Measurements from ENCODE around the gene RNF181. TPM values are rescaled to one million over a fixed set of nuclear protein-coding genes. Genes with fewer than 3 reads are reported as not detected.

Gene RNF181
- total and polyA plus RNA-seq, 2 donors (not counting 3 experiments of a cell fraction or from before 2014, with no cell fraction given) = 142 to 629 TPM

DNA sequence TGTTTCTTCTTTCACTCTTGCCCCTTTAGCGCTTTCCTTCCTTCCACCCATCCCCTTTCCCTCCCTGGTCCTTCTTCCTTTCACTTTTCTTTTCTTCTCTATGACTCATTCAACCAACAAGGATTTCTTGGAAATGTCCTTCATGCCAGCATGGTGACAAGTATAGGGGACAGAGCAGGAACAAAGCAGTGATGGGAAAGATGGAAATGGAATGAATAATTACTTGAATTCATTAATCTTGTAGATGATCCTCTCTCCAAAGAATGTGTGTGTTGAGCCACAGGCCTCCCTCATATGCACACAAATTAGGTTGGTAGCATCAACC is 9.8 kb upstream of the RNF181 start:
- FAIRE-seq = no peak
- no TSS peak for BruUV-seq (replicated peaks)
- H3K27ac ChIP-seq (ENCODE audit: insufficient read depth, low read depth, low read length) = peak overlapping the region; percentile 66
- no peaks in the 10 kb centered on the region for H3K36me3 ChIP-seq (ENCODE audit: control insufficient read depth in 2 of 2, extremely low read depth in 1 of 2, insufficient read depth in 2 of 2, low read length in 2 of 2)
- CTCF ChIA-PET = interaction anchor here (0.9 kb wide), 2 partner anchors 9 kb away, joined by 4 to 5 read pairs; partner anchors contain the start of genes RNF181 and VAMP8
- H3K9me1 ChIP-seq (replicated peaks; ENCODE audit: control insufficient read depth, extremely low read depth, insufficient read depth, low read length) = no peaks in the 10 kb centered on the region
- dilution Hi-C loops (cut with MboI; ENCODE audit: extremely low pct_ligation_motif_present, low sequenced_read_pairs) = no loop called here
- H3K79me2 ChIP-seq (ENCODE audit: control insufficient read depth, insufficient read depth, low read length) = peaks cover 20% of the 10 kb centered on the region
- POLR2A ChIA-PET = interaction anchor here (0.6 to 1.3 kb wide), 6 partner anchors 9 to 77 kb away, joined by 3 to 8 read pairs (median 6); partner anchors contain the start of genes C2orf68, MAT2A, RNF181 and USP39
- TF ChIP-seq JUN (IDR thresholded peaks at IDR 0.05; ENCODE audit: borderline replicate concordance, insufficient read depth, insufficient read length, low read depth) (peak; percentile 52), POLR2AphosphoS5 (IDR thresholded peaks at IDR 0.05; ENCODE audit: insufficient read depth, low read depth, low read length) (peak; percentile 1), FOS (IDR thresholded peaks at IDR 0.05; ENCODE audit: borderline replicate concordance, insufficient read depth, low read length) (peak; percentile 55), GATA2 (IDR thresholded peaks at IDR 0.05; ENCODE audit: insufficient read depth, insufficient read length, low read depth, low read length) (no peak)
- H3K4me2 ChIP-seq (ENCODE audit: insufficient read depth, low read length) = peak overlapping the region; percentile 40
- H4K20me1 ChIP-seq (replicated peaks; ENCODE audit: control insufficient read depth, extremely low read depth, insufficient read depth, low read length) = no peaks in the 10 kb centered on the region
- no peaks in the 10 kb centered on the region for H3K27me3 ChIP-seq (ENCODE audit: control insufficient read depth in 2 of 2, insufficient read depth in 2 of 2, low read length in 2 of 2)
- H3K9me3 ChIP-seq (replicated peaks; ENCODE audit: control insufficient read depth, insufficient read depth, low read length) = no peaks in the 10 kb centered on the region
- H3K9ac ChIP-seq (replicated peaks; ENCODE audit: extremely low read depth, insufficient read depth, low read length) = peak overlapping the region; percentile 78
- H3K4me1 ChIP-seq (ENCODE audit: control insufficient read depth, extremely low read depth, insufficient read depth, low read length) = peaks cover 63% of the 10 kb centered on the region
- H3K4me3 ChIP-seq (replicated peaks in 1 of 3; ENCODE audit: insufficient read depth in 1 of 3, low read depth in 1 of 3, low read length in 3 of 3) = peak overlapping the region in 2 of 3 experiments; percentile 1 to 58
- no peak overlapping the region for H2AFZ ChIP-seq (ENCODE audit: low read depth, low read length)
- peak; percentile 51 for DNase-seq (ENCODE audit: low read depth, low spot score)
- intact Hi-C loops (cut with micrococcal nuclease) = loop anchor here (1.0 to 2.0 kb wide), 4 partner anchors 10 to 31 kb away; partner anchors contain the start of genes GGCX, RNF181, TMEM150A and USP39

DNA sequence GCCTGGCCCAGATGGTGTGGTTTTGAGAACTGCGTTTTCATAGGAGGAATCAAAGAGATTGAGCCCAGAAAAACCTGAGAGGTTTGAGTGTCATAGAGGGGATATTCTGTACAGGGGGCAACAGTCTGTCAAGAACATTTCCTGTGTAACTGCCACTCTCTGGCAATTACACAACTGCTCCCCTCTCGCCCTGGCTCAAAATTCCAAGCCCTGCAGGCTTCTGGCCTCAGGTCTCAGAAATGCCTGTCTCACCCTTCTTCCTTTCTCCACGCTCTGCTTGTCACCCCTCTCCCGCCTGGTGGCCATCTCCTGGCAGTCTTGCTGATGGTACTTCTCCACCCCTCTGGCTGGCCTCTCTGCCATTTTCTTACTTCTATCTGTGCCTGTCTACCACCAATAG is 7.3 kb upstream of the RNF181 start:
- peaks cover 68% of the 10 kb centered on the region for H3K4me1 ChIP-seq (ENCODE audit: control insufficient read depth, extremely low read depth, insufficient read depth, low read length)
- H3K4me2 ChIP-seq (ENCODE audit: insufficient read depth, low read length) = peak overlapping the region; percentile 45
- CTCF ChIA-PET = interaction anchor here (0.6 to 1.2 kb wide), 2 partner anchors 8 to 13 kb away, joined by 3 read pairs; no protein-coding TSS in a partner anchor
- H3K36me3 ChIP-seq (ENCODE audit: control insufficient read depth in 2 of 2, extremely low read depth in 1 of 2, insufficient read depth in 2 of 2, low read length in 2 of 2) = peaks cover 0 to 9% of the 10 kb centered on the region in 2 experiments
- H3K4me3 ChIP-seq (replicated peaks in 1 of 3; ENCODE audit: insufficient read depth in 1 of 3, low read depth in 1 of 3, low read length in 3 of 3) = no peak overlapping the region
- no peak overlapping the region for H2AFZ ChIP-seq (ENCODE audit: low read depth, low read length)
- dilution Hi-C loops (cut with MboI; ENCODE audit: extremely low pct_ligation_motif_present, low sequenced_read_pairs) (no loop called here), intact Hi-C loops (cut with micrococcal nuclease) (no loop called here)
- FAIRE-seq = no peak
- no peak overlapping the region for H3K9ac ChIP-seq (replicated peaks; ENCODE audit: extremely low read depth, insufficient read depth, low read length)
- no peak for DNase-seq (ENCODE audit: low read depth, low spot score)
- H3K9me1 ChIP-seq (replicated peaks; ENCODE audit: control insufficient read depth, extremely low read depth, insufficient read depth, low read length) = no peaks in the 10 kb centered on the region
- H3K27me3 ChIP-seq (ENCODE audit: control insufficient read depth in 2 of 2, insufficient read depth in 2 of 2, low read length in 2 of 2) = no peaks in the 10 kb centered on the region
- POLR2A ChIA-PET = interaction anchor here (1.1 to 1.4 kb wide), 3 partner anchors 12 to 28 kb away, joined by 3 to 4 read pairs (median 3); partner anchors contain the start of gene USP39
- TF ChIP-seq POLR2AphosphoS5 (IDR thresholded peaks at IDR 0.05; ENCODE audit: insufficient read depth, low read depth, low read length) = no peak
- TF ChIP-seq MYC (IDR thresholded peaks at IDR 0.05; ENCODE audit: low read depth, low read length) = no peak
- no peak for TF ChIP-seq EZH2 (IDR thresholded peaks at IDR 0.05; ENCODE audit: borderline replicate concordance, low read depth, low read length, severe bottlenecking)
- TF ChIP-seq GATA2 (IDR thresholded peaks at IDR 0.05; ENCODE audit: insufficient read depth, insufficient read length, low read depth, low read length) = no peak
- TF ChIP-seq, protein P1, sequence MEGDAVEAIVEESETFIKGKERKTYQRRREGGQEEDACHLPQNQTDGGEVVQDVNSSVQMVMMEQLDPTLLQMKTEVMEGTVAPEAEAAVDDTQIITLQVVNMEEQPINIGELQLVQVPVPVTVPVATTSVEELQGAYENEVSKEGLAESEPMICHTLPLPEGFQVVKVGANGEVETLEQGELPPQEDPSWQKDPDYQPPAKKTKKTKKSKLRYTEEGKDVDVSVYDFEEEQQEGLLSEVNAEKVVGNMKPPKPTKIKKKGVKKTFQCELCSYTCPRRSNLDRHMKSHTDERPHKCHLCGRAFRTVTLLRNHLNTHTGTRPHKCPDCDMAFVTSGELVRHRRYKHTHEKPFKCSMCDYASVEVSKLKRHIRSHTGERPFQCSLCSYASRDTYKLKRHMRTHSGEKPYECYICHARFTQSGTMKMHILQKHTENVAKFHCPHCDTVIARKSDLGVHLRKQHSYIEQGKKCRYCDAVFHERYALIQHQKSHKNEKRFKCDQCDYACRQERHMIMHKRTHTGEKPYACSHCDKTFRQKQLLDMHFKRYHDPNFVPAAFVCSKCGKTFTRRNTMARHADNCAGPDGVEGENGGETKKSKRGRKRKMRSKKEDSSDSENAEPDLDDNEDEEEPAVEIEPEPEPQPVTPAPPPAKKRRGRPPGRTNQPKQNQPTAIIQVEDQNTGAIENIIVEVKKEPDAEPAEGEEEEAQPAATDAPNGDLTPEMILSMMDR (IDR thresholded peaks at IDR 0.05; ENCODE audit: extremely low read depth in 1 of 2, insufficient read depth in 1 of 2, low read depth in 1 of 2, low read length in 2 of 2) = no peak
- no peak for TF ChIP-seq POLR2A (IDR thresholded peaks at IDR 0.05; ENCODE audit: low read depth, low read length)
- no peak for TF ChIP-seq FOS (IDR thresholded peaks at IDR 0.05; ENCODE audit: borderline replicate concordance, insufficient read depth, low read length)
- TF ChIP-seq, protein P2, sequence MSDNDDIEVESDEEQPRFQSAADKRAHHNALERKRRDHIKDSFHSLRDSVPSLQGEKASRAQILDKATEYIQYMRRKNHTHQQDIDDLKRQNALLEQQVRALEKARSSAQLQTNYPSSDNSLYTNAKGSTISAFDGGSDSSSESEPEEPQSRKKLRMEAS (IDR thresholded peaks at IDR 0.05; ENCODE audit: insufficient read depth, insufficient read length) = no peak
- no peak for TF ChIP-seq JUN (IDR thresholded peaks at IDR 0.05; ENCODE audit: borderline replicate concordance, insufficient read depth, insufficient read length, low read depth)
- BruUV-seq (replicated peaks) = no TSS peak
- H4K20me1 ChIP-seq (replicated peaks; ENCODE audit: control insufficient read depth, extremely low read depth, insufficient read depth, low read length) = no peaks in the 10 kb centered on the region
- H3K27ac ChIP-seq (ENCODE audit: insufficient read depth, low read depth, low read length) = peak overlapping the region; percentile 94
- peaks cover 28% of the 10 kb centered on the region for H3K79me2 ChIP-seq (ENCODE audit: control insufficient read depth, insufficient read depth, low read length)
- no peaks in the 10 kb centered on the region for H3K9me3 ChIP-seq (replicated peaks; ENCODE audit: control insufficient read depth, insufficient read depth, low read length)

Data from endothelial cell of umbilical vein (primary cell).